ENCODE measurements around the gene GAMT.

DNA sequence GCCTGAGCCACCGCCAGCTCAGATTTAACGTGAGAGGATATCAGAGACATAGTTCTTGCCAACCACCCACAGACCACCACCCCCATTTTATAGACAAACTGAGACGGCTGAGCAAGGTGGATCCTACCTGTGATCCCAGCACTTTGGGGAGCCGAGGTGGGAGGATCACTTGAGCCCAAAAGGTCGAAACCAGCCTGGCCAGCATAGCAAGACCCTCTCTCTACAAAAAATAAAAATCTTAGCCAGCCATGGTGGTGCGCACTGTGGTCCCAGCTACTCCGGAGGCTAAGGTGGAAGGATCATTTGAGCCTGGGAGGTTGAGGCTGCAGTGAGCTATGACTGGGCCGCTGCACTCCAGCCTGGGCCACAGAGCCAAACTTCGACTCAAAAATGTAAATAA, 48.2 kb downstream of the GAMT start:
- TF ChIP-seq, protein P1, sequence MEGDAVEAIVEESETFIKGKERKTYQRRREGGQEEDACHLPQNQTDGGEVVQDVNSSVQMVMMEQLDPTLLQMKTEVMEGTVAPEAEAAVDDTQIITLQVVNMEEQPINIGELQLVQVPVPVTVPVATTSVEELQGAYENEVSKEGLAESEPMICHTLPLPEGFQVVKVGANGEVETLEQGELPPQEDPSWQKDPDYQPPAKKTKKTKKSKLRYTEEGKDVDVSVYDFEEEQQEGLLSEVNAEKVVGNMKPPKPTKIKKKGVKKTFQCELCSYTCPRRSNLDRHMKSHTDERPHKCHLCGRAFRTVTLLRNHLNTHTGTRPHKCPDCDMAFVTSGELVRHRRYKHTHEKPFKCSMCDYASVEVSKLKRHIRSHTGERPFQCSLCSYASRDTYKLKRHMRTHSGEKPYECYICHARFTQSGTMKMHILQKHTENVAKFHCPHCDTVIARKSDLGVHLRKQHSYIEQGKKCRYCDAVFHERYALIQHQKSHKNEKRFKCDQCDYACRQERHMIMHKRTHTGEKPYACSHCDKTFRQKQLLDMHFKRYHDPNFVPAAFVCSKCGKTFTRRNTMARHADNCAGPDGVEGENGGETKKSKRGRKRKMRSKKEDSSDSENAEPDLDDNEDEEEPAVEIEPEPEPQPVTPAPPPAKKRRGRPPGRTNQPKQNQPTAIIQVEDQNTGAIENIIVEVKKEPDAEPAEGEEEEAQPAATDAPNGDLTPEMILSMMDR (IDR thresholded peaks at IDR 0.05; ENCODE audit: borderline replicate concordance, extremely low read depth, low read length, poor library complexity, severe bottlenecking): no peak
- TF ChIP-seq EZH2 (IDR thresholded peaks at IDR 0.05; ENCODE audit: borderline replicate concordance, low read depth, low read length, severe bottlenecking): no peak
